SU-DHL-6 (cell line): ENCODE data around the gene PRSS48.

Experiments used
- H2AFZ ChIP-seq: fragments of 200-600 bp; sonication (generic); 2 replicates; pipeline ENCODE4 v1.6.1; 2014; ENCODE audit warnings: low read depth, mild to moderate bottlenecking, moderate library complexity, mixed read lengths, antibody characterized with exemption, low read length; ENCODE audit not compliant: severe bottlenecking
- H3F3A ChIP-seq: fragments of 200-600 bp; shearing (Covaris generic); 2 replicates; pipeline ENCODE4 v1.6.0; 2016; ENCODE audit warnings: antibody characterized with exemption, mild to moderate bottlenecking; ENCODE audit not compliant: insufficient read depth
- H3K27ac ChIP-seq: fragments of 200-600 bp; sonication (generic); 2 replicates; pipeline ENCODE4 v1.5.1; 2016; ENCODE audit warnings: low read depth, mild to moderate bottlenecking, low read length, moderate library complexity, mixed read lengths
- H3K27me3 ChIP-seq: fragments of 200-600 bp; sonication (generic), shearing (Covaris generic); 2 replicates; pipeline ENCODE4 v1.6.0; 2014; ENCODE audit warnings: mild to moderate bottlenecking, low read length
- H3K36me3 ChIP-seq: fragments of 200-600 bp; sonication (generic); 2 replicates; pipeline ENCODE4 v1.6.1; 2014; ENCODE audit warnings: mild to moderate bottlenecking, low read length, mixed read lengths
- H3K4me2 ChIP-seq: fragments of 300-600, 200-600 bp; shearing (Covaris generic), sonication (generic); 2 replicates; pipeline ENCODE4 v1.6.0; 2014; ENCODE audit warnings: low read length, low read depth, mild to moderate bottlenecking; ENCODE audit not compliant: poor library complexity, severe bottlenecking
- H3K4me3 ChIP-seq: fragments of 200-600 bp; sonication (generic); 2 replicates; pipeline ENCODE4 v1.5.1; 2014; ENCODE audit warnings: antibody characterized with exemption, low read length, mild to moderate bottlenecking, mixed read lengths; ENCODE audit not compliant: insufficient read depth, poor library complexity, severe bottlenecking
- H3K79me2 ChIP-seq: fragments of 200-600 bp; sonication (generic); 2 replicates; pipeline ENCODE4 v1.6.1; 2014; ENCODE audit warnings: mild to moderate bottlenecking, low read length, moderate library complexity; ENCODE audit not compliant: insufficient read depth
- H3K9ac ChIP-seq: fragments of 200-600 bp; sonication (generic); 2 replicates; pipeline ENCODE4 v1.7.0; 2014; ENCODE audit warnings: mild to moderate bottlenecking, low read length
- H3K9me2 ChIP-seq: fragments of 200-600 bp; sonication (generic); replicated peaks from 2 replicates; pipeline ENCODE4 v1.6.1; 2014; ENCODE audit warnings: low read length; ENCODE audit not compliant: insufficient read depth
- H3K9me3 ChIP-seq: fragments of 200-600 bp; sonication (generic); 2 replicates; pipeline ENCODE4 v1.6.1; 2014; ENCODE audit warnings: low read length, mixed read lengths; ENCODE audit not compliant: insufficient read depth
- H4K20me1 ChIP-seq: fragments of 200-600 bp; sonication (generic); 2 replicates; pipeline ENCODE4 v1.6.1; 2014; ENCODE audit warnings: low read depth, mild to moderate bottlenecking, antibody characterized with exemption, low read length, moderate library complexity, mixed read lengths
- CTCF ChIP-seq: fragments of 200-600 bp; sonication (generic); IDR thresholded peaks from one replicate; pipeline ENCODE4 v1.5.1; 2017; ENCODE audit warnings: antibody characterized with exemption, mild to moderate bottlenecking, low read length, moderate library complexity; ENCODE audit not compliant: insufficient read depth, poor library complexity, severe bottlenecking
- EZH2phosphoT487 ChIP-seq: fragments of 200-600 bp; sonication (generic), shearing (Covaris generic); conservative IDR thresholded peaks from 2 replicates; pipeline ENCODE4 v1.6.1; 2018; ENCODE audit warnings: mild to moderate bottlenecking, antibody characterized with exemption, low read length, moderate library complexity, mixed read lengths

Gene PRSS48

GRCh38 chr4:151324124-151324751, 47.3 kb downstream of the PRSS48 start:
- no peak overlapping the region for H3K27ac ChIP-seq
- no peak overlapping the region for H2AFZ ChIP-seq
- no peaks in the 10 kb centered on the region for H3K27me3 ChIP-seq
- no peaks in the 10 kb centered on the region for H3K79me2 ChIP-seq
- H3K9me3 ChIP-seq, result no peaks in the 10 kb centered on the region
- H3K9ac ChIP-seq, result no peak overlapping the region
- H3K36me3 ChIP-seq, result no peaks in the 10 kb centered on the region
- no peak overlapping the region for H3K4me2 ChIP-seq
- no peaks in the 10 kb centered on the region for H4K20me1 ChIP-seq
- H3K4me3 ChIP-seq, result no peak overlapping the region
- H3K9me2 ChIP-seq, result no peaks in the 10 kb centered on the region
- no peaks in the 10 kb centered on the region for H3F3A ChIP-seq
- TF ChIP-seq EZH2phosphoT487 (no peak), CTCF (no peak)

GRCh38 chr4:151324752-151325110, 47.8 kb downstream of the PRSS48 start:
- TF ChIP-seq CTCF (no peak), EZH2phosphoT487 (no peak)
- Histone ChIP-seq H3K79me2 (no peaks in the 10 kb centered on the region), H3F3A (no peaks in the 10 kb centered on the region), H3K27me3 (no peaks in the 10 kb centered on the region), H3K9me2 (no peaks in the 10 kb centered on the region), H3K4me3 (no peak overlapping the region), H3K27ac (no peak overlapping the region), H3K9ac (no peak overlapping the region), H4K20me1 (no peaks in the 10 kb centered on the region), H3K4me2 (no peak overlapping the region), H3K9me3 (no peaks in the 10 kb centered on the region), H2AFZ (no peak overlapping the region), H3K36me3 (no peaks in the 10 kb centered on the region)

- Histone ChIP-seq H3K9ac (no peak within 1 kb of the TSS), H3K4me2 (no peak within 1 kb of the TSS)
These were observed 48.4 kb downstream of the PRSS48 start, which contains the start of gene SH3D19 for GRCh38 chr4:151325111-151325948. TSS of gene SH3D19 (minus strand) at chr4:151325605. CDS start at chr4:151325352, 253 bp downstream.

More at GRCh38 chr4:151325111-151325948, 48.4 kb downstream of the PRSS48 start, which contains the start of gene SH3D19:
- no peak within 1 kb of the TSS for H2AFZ ChIP-seq
- TF ChIP-seq EZH2phosphoT487, result no peak
- TF ChIP-seq CTCF, result no peak
- H3K79me2 ChIP-seq, result no peaks in the 10 kb centered on the region
- H3K9me3 ChIP-seq, result no peaks in the 10 kb centered on the region
- no peak within 1 kb of the TSS for H3K27ac ChIP-seq
- H3K4me3 ChIP-seq, result no peak within 1 kb of the TSS
- no peaks in the 10 kb centered on the region for H3F3A ChIP-seq
- no peaks in the 10 kb centered on the region for H3K36me3 ChIP-seq
- no peaks in the 10 kb centered on the region for H3K27me3 ChIP-seq
- no peaks in the 10 kb centered on the region for H4K20me1 ChIP-seq
- no peaks in the 10 kb centered on the region for H3K9me2 ChIP-seq
